Measurements from ENCODE around the gene EEF1G.

EEF1G gene

GRCh38 chr11:62602141-62603071 is 28.7 kb upstream of the EEF1G start:
- Histone ChIP-seq H3K4me3 (ENCODE audit: low read length) (peak overlapping the region; percentile 98), H3K4me1 (ENCODE audit: control insufficient read depth, insufficient read depth, low read length) (peaks cover 40% of the 10 kb centered on the region)
- DNase-seq (ENCODE audit: low read depth) = peak; percentile 84

GRCh38 chr11:62601372-62602140 is 27.9 kb upstream of the EEF1G start, which contains the start of gene MTA2:
MTA2 (minus strand) TSS chr11:62601865; CDS start chr11:62601450, 415 bp downstream.
- Histone ChIP-seq H3K4me3 (ENCODE audit: low read length) (peak within 1 kb of the TSS; percentile 98), H3K9ac (ENCODE audit: low read length) (peak within 1 kb of the TSS; percentile 97), H3K4me1 (ENCODE audit: control insufficient read depth, insufficient read depth, low read length) (peaks cover 40% of the 10 kb centered on the region), H3K36me3 (ENCODE audit: control insufficient read depth, insufficient read depth, low read length, severe bottlenecking) (peaks cover 46% of the 10 kb centered on the region), H3K27me3 (replicated peaks; ENCODE audit: control insufficient read depth, insufficient read depth, low read length) (no peaks in the 10 kb centered on the region), H3K9me3 (ENCODE audit: control insufficient read depth, low read length) (no peaks in the 10 kb centered on the region)
- peak; percentile 99 for DNase-seq (ENCODE audit: low read depth)

More at GRCh38 chr11:62602141-62603071, 28.7 kb upstream of the EEF1G start:
- H3K9me3 ChIP-seq (ENCODE audit: control insufficient read depth, low read length) = no peaks in the 10 kb centered on the region
- peak overlapping the region; percentile 97 for H3K9ac ChIP-seq (ENCODE audit: low read length)
- H3K27me3 ChIP-seq (replicated peaks; ENCODE audit: control insufficient read depth, insufficient read depth, low read length) = no peaks in the 10 kb centered on the region
- H3K36me3 ChIP-seq (ENCODE audit: control insufficient read depth, insufficient read depth, low read length, severe bottlenecking) = peaks cover 43% of the 10 kb centered on the region

GRCh38 chr11:62601122-62601371 is 27.4 kb upstream of the EEF1G start:
- H3K27me3 ChIP-seq (replicated peaks; ENCODE audit: control insufficient read depth, insufficient read depth, low read length) = no peaks in the 10 kb centered on the region

GRCh38 chr11:62600367-62601121 is 26.9 kb upstream of the EEF1G start:
- peak; percentile 21 for DNase-seq (ENCODE audit: low read depth)
- peak overlapping the region; percentile 97 for H3K9ac ChIP-seq (ENCODE audit: low read length)
- no peaks in the 10 kb centered on the region for H3K9me3 ChIP-seq (ENCODE audit: control insufficient read depth, low read length)
- H3K4me3 ChIP-seq (ENCODE audit: low read length) = peak overlapping the region; percentile 98
- H3K4me1 ChIP-seq (ENCODE audit: control insufficient read depth, insufficient read depth, low read length) = peaks cover 40% of the 10 kb centered on the region
- no peaks in the 10 kb centered on the region for H3K27me3 ChIP-seq (replicated peaks; ENCODE audit: control insufficient read depth, insufficient read depth, low read length)
- peaks cover 48% of the 10 kb centered on the region for H3K36me3 ChIP-seq (ENCODE audit: control insufficient read depth, insufficient read depth, low read length, severe bottlenecking)

More at GRCh38 chr11:62601122-62601371, 27.4 kb upstream of the EEF1G start:
- peak; percentile 70 for DNase-seq (ENCODE audit: low read depth)
- Histone ChIP-seq H3K4me1 (ENCODE audit: control insufficient read depth, insufficient read depth, low read length) (peaks cover 40% of the 10 kb centered on the region), H3K9me3 (ENCODE audit: control insufficient read depth, low read length) (no peaks in the 10 kb centered on the region), H3K36me3 (ENCODE audit: control insufficient read depth, insufficient read depth, low read length, severe bottlenecking) (peaks cover 48% of the 10 kb centered on the region), H3K4me3 (ENCODE audit: low read length) (peak overlapping the region; percentile 98), H3K9ac (ENCODE audit: low read length) (peak overlapping the region; percentile 97)

GRCh38 chr11:62599901-62600300 is 26.2 kb upstream of the EEF1G start:
- Histone ChIP-seq H3K9ac (ENCODE audit: low read length) (peak overlapping the region; percentile 97), H3K4me1 (ENCODE audit: control insufficient read depth, insufficient read depth, low read length) (peaks cover 40% of the 10 kb centered on the region), H3K9me3 (ENCODE audit: control insufficient read depth, low read length) (no peaks in the 10 kb centered on the region), H3K4me3 (ENCODE audit: low read length) (peak overlapping the region; percentile 98), H3K36me3 (ENCODE audit: control insufficient read depth, insufficient read depth, low read length, severe bottlenecking) (peaks cover 48% of the 10 kb centered on the region), H3K27me3 (replicated peaks; ENCODE audit: control insufficient read depth, insufficient read depth, low read length) (no peaks in the 10 kb centered on the region)
- DNase-seq (ENCODE audit: low read depth) = no peak

GRCh38 chr11:62599069-62599696 is 25.5 kb upstream of the EEF1G start:
- H3K9ac ChIP-seq (ENCODE audit: low read length) = peak overlapping the region; percentile 97

GRCh38 chr11:62595124-62595523 is 21.4 kb upstream of the EEF1G start:
- peaks cover 58% of the 10 kb centered on the region for H3K36me3 ChIP-seq (ENCODE audit: control insufficient read depth, insufficient read depth, low read length, severe bottlenecking)

More at GRCh38 chr11:62599069-62599696, 25.5 kb upstream of the EEF1G start:
- peak; percentile 97 for DNase-seq (ENCODE audit: low read depth)
- Histone ChIP-seq H3K27me3 (replicated peaks; ENCODE audit: control insufficient read depth, insufficient read depth, low read length) (no peaks in the 10 kb centered on the region), H3K4me1 (ENCODE audit: control insufficient read depth, insufficient read depth, low read length) (peaks cover 40% of the 10 kb centered on the region), H3K36me3 (ENCODE audit: control insufficient read depth, insufficient read depth, low read length, severe bottlenecking) (peaks cover 48% of the 10 kb centered on the region), H3K9me3 (ENCODE audit: control insufficient read depth, low read length) (no peaks in the 10 kb centered on the region), H3K4me3 (ENCODE audit: low read length) (peak overlapping the region; percentile 98)

GRCh38 chr11:62593434-62594044 is 19.8 kb upstream of the EEF1G start:
- Histone ChIP-seq H3K4me1 (ENCODE audit: control insufficient read depth, insufficient read depth, low read length) (peaks cover 11% of the 10 kb centered on the region), H3K27me3 (replicated peaks; ENCODE audit: control insufficient read depth, insufficient read depth, low read length) (no peaks in the 10 kb centered on the region), H3K9me3 (ENCODE audit: control insufficient read depth, low read length) (no peaks in the 10 kb centered on the region), H3K4me3 (ENCODE audit: low read length) (no peak overlapping the region), H3K9ac (ENCODE audit: low read length) (no peak overlapping the region), H3K36me3 (ENCODE audit: control insufficient read depth, insufficient read depth, low read length, severe bottlenecking) (peaks cover 61% of the 10 kb centered on the region)
- DNase-seq (ENCODE audit: low read depth) = peak; percentile 76

More at GRCh38 chr11:62595124-62595523, 21.4 kb upstream of the EEF1G start:
- Histone ChIP-seq H3K4me3 (ENCODE audit: low read length) (no peak overlapping the region), H3K4me1 (ENCODE audit: control insufficient read depth, insufficient read depth, low read length) (peaks cover 26% of the 10 kb centered on the region), H3K9ac (ENCODE audit: low read length) (no peak overlapping the region), H3K9me3 (ENCODE audit: control insufficient read depth, low read length) (no peaks in the 10 kb centered on the region), H3K27me3 (replicated peaks; ENCODE audit: control insufficient read depth, insufficient read depth, low read length) (no peaks in the 10 kb centered on the region)
- DNase-seq (ENCODE audit: low read depth) = no peak

GRCh38 chr11:62592989-62593421 is 19.3 kb upstream of the EEF1G start:
- H3K9ac ChIP-seq (ENCODE audit: low read length) = peak overlapping the region; percentile 94
- no peak overlapping the region for H3K4me3 ChIP-seq (ENCODE audit: low read length)
- H3K36me3 ChIP-seq (ENCODE audit: control insufficient read depth, insufficient read depth, low read length, severe bottlenecking) = peaks cover 56% of the 10 kb centered on the region
- no peaks in the 10 kb centered on the region for H3K27me3 ChIP-seq (replicated peaks; ENCODE audit: control insufficient read depth, insufficient read depth, low read length)
- no peak for DNase-seq (ENCODE audit: low read depth)
- H3K9me3 ChIP-seq (ENCODE audit: control insufficient read depth, low read length) = no peaks in the 10 kb centered on the region
- H3K4me1 ChIP-seq (ENCODE audit: control insufficient read depth, insufficient read depth, low read length) = peaks cover 11% of the 10 kb centered on the region

- Histone ChIP-seq H3K4me1 (ENCODE audit: control insufficient read depth, insufficient read depth, low read length) (peaks cover 15% of the 10 kb centered on the region), H3K9me3 (ENCODE audit: control insufficient read depth, low read length) (no peaks in the 10 kb centered on the region), H3K27me3 (replicated peaks; ENCODE audit: control insufficient read depth, insufficient read depth, low read length) (no peaks in the 10 kb centered on the region), H3K9ac (ENCODE audit: low read length) (peak overlapping the region; percentile 94), H3K36me3 (ENCODE audit: control insufficient read depth, insufficient read depth, low read length, severe bottlenecking) (peaks cover 56% of the 10 kb centered on the region), H3K4me3 (ENCODE audit: low read length) (peak overlapping the region; percentile 92)
- no peak for DNase-seq (ENCODE audit: low read depth)
These were observed 18.6 kb upstream of the EEF1G start for GRCh38 chr11:62592146-62592815.

Measured in adipocyte (in vitro differentiated cells).